T-cell (primary cell): Measurements from ENCODE around the gene ATG4C. TPM values are rescaled to one million over a fixed set of nuclear protein-coding genes. Genes with fewer than 3 reads are reported as not detected.
"Not testable (repeated sequence)": the region's sequence is repeated elsewhere in the genome, so short reads cannot be mapped to it uniquely, and the experiment has no call there.

ENCODE experiments used
- ATAC-seq, 4 experiments: fragments of 200-7000 bp in 3 of 4; fragments of 150-1000 bp in 1 of 4; cut with Tn5 transposase; replicated peaks in 1 of 4; 1 replicate in 3 of 4; 2 replicates in 1 of 4; pipeline ENCODE4 v1.10.0; 2021; ENCODE audit warnings: moderate library complexity in 3 of 4, mild to moderate bottlenecking in 2 of 4, moderate number of reproducible peaks in 1 of 4
- CTCF ChIA-PET, 2 donors: fragments of 300-600 bp; sonication (Branson Sonifier 250); formaldehyde crosslinking; loops; one replicate each; lab custom pipeline; 2022; ENCODE audit warnings: antibody characterized with exemption in 2 of 2; lab: Charles Lee
- POLR2A ChIA-PET, 2 donors: fragments of 300-600 bp; sonication (Branson Sonifier 250); formaldehyde crosslinking; loops; one replicate each; lab custom pipeline; 2022; ENCODE audit warnings: antibody characterized with exemption in 2 of 2; lab: Charles Lee
- DNase-seq, 35 experiments: peaks; one replicate each; pipeline versions ENCODE4 v3.0.0 to v3.0.0-alpha.2; 2013 to 2023
- H3K27ac ChIP-seq: one replicate; pipeline ENCODE4 v1.5.1; 2013; ENCODE audit warnings: low read length
- H3K27me3 ChIP-seq, 2 experiments: replicated peaks in 1 of 2; 1 replicate in 1 of 2; 2 replicates in 1 of 2; pipeline versions ENCODE4 v1.6.1 to v1.7.0; 2013; ENCODE audit warnings: low read length in 1 of 2, mixed read lengths in 1 of 2; ENCODE audit not compliant: control insufficient read depth in 2 of 2, insufficient read depth in 2 of 2; ENCODE audit errors: extremely low read depth in 1 of 2
- H3K36me3 ChIP-seq, 2 donors: 1 replicate in 1 of 2; 2 replicates in 1 of 2; pipeline versions ENCODE4 v1.6.1 to v1.7.0; 2013; ENCODE audit warnings: low read length in 1 of 2; ENCODE audit not compliant: control insufficient read depth in 2 of 2, insufficient read depth in 1 of 2; ENCODE audit errors: extremely low read depth in 1 of 2
- H3K4me1 ChIP-seq, 2 experiments: 1 replicate in 1 of 2; 2 replicates in 1 of 2; pipeline versions ENCODE4 v1.6.1 to v1.7.0; 2013; ENCODE audit warnings: low read length in 2 of 2, mixed read lengths in 1 of 2; ENCODE audit not compliant: insufficient read depth in 2 of 2, control insufficient read depth in 1 of 2; ENCODE audit errors: extremely low read depth in 1 of 2
- H3K4me3 ChIP-seq, 2 donors: 1 replicate in 1 of 2; 2 replicates in 1 of 2; pipeline versions ENCODE4 v1.5.1 to v1.7.0; 2013; ENCODE audit warnings: mild to moderate bottlenecking in 2 of 2, low read length in 1 of 2, moderate library complexity in 1 of 2; ENCODE audit not compliant: control insufficient read depth in 1 of 2; ENCODE audit errors: extremely low read depth in 1 of 2
- H3K9me3 ChIP-seq: 2 replicates; pipeline ENCODE4 v1.7.0; 2013
- H3K27ac Mint-ChIP-seq, 2 donors: one replicate each; pipeline ENCODE4 v1.8.0; 2020 to 2021; ENCODE audit warnings: mild to moderate bottlenecking in 2 of 2, mixed read lengths in 2 of 2
- H3K27me3 Mint-ChIP-seq, 2 donors: one replicate each; pipeline ENCODE4 v1.8.0; 2021 to 2022; ENCODE audit warnings: mixed read lengths in 2 of 2
- H3K36me3 Mint-ChIP-seq: one replicate; pipeline ENCODE4 v1.8.0; 2021; ENCODE audit warnings: mixed read lengths
- H3K4me1 Mint-ChIP-seq, 3 donors: one replicate each; pipeline ENCODE4 v1.8.0; 2020 to 2022; ENCODE audit warnings: mixed read lengths in 3 of 3, mild to moderate bottlenecking in 1 of 3
- H3K4me3 Mint-ChIP-seq, 3 donors: one replicate each; pipeline ENCODE4 v1.8.0; 2020 to 2022; ENCODE audit warnings: mild to moderate bottlenecking in 3 of 3, mixed read lengths in 3 of 3, moderate library complexity in 3 of 3
- H3K9me3 Mint-ChIP-seq, 3 donors: one replicate each; pipeline ENCODE4 v1.8.0; 2020 to 2022; ENCODE audit warnings: mixed read lengths in 3 of 3
- WGBS: methylation state at CpG from one replicate; pipeline ENCODE4 v1.1.5; 2013; ENCODE audit warnings: missing lambda C conversion rate; ENCODE audit not compliant: insufficient coverage; 5-methylcytosine and 5-hydroxymethylcytosine counted together
- total RNA-seq, 35 experiments: library from RNA in 6 of 35; stranded (reverse) in 6 of 35; fragments of 120-200 nt in 1 of 35; gene quantifications; one replicate each; pipeline versions ENCODE4 v1.2.1 to v1.2.4 and lab custom pipeline; 2013 to 2026

The ATG4C gene
- total RNA-seq, 5 donors from 2014 or later (not counting 1 experiment from before 2014, with no cell fraction given) = 6.4 to 11.8 (median 10.4) TPM

GRCh38 chr1:62761223-62761870, 22.6 kb upstream of the ATG4C start:
- CTCF ChIA-PET, H3K4me1 ChIP-seq, H3K4me1 Mint-ChIP-seq, H3K27ac ChIP-seq, H3K27ac Mint-ChIP-seq, DNase-seq, H3K27me3 ChIP-seq, H3K9me3 ChIP-seq, H3K36me3 Mint-ChIP-seq, H3K36me3 ChIP-seq, H3K4me3 Mint-ChIP-seq, POLR2A ChIA-PET, H3K9me3 Mint-ChIP-seq, H3K4me3 ChIP-seq, H3K27me3 Mint-ChIP-seq, ATAC-seq: not testable (repeated sequence)
- 96% methylated on average over 27 of the region's 30 CpGs for WGBS

DNA sequence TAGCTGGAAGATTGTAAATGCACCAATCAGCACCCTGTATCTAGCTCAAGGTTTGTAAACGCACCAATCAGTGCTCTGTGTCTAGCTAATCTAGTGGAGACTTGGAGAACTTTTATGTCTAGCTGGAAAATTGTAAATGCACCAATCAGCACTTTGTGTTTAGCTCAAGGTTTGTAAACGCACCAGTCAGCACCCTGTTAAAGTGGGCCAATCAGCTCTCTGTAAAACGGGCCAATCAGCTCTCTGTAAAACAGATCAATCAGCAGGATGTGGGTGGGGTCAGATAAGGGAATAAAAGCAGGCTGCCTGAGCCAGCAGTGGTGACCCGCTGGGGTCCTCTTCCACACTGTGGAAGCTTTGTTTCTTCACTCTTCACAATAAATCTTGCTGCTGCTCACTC, 21.9 kb upstream of the ATG4C start:
- H3K27me3 Mint-ChIP-seq, H3K27me3 ChIP-seq, CTCF ChIA-PET, ATAC-seq, POLR2A ChIA-PET, H3K27ac Mint-ChIP-seq, H3K9me3 Mint-ChIP-seq, H3K4me3 ChIP-seq, DNase-seq, H3K36me3 Mint-ChIP-seq, H3K9me3 ChIP-seq, H3K27ac ChIP-seq, H3K4me3 Mint-ChIP-seq, H3K4me1 Mint-ChIP-seq, H3K4me1 ChIP-seq, H3K36me3 ChIP-seq: not testable (repeated sequence)
- WGBS = 83% methylated on average over 1 of the region's 4 CpGs

DNA sequence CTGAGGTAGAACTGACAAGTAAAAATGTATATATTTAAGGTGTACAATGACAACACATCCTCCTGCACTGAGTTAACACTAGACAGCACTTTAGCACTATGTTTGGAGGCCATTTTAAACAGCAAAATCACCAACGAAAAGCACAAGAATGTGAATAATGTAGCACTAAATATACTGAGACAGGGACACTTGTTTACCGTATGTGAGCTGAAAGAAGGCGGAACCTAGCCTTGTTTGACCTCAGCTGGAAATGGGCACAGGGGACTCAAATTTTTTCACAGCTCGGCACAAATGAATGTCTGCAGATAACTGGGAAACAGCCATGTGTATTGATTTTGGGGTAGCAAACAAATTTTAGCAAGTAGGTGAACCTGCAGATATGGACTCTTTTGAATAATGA, 18.0 kb upstream of the ATG4C start:
- WGBS = no CpG with 5 or more reads among the region's 4 CpGs
- ChIA-PET CTCF (no interaction called here), POLR2A (no interaction called here)
- DNase-seq = no peak
- no peak for ATAC-seq
- Histone ChIP-seq H3K4me3 (no peak overlapping the region), H3K9me3 (no peaks in the 10 kb centered on the region), H3K4me1 (no peaks in the 10 kb centered on the region), H3K36me3 (no peaks in the 10 kb centered on the region), H3K27me3 (peaks cover 0 to 3% of the 10 kb centered on the region in 2 experiments), H3K27ac (no peak overlapping the region)
- no peaks in the 10 kb centered on the region for H3K36me3 Mint-ChIP-seq
- H3K9me3 Mint-ChIP-seq = peaks cover 0 to 6% (median 0%) of the 10 kb centered on the region in 3 donors
- peaks cover 2 to 15% of the 10 kb centered on the region in 2 donors for H3K27me3 Mint-ChIP-seq
- no peak overlapping the region for H3K4me3 Mint-ChIP-seq
- H3K27ac Mint-ChIP-seq = no peak overlapping the region
- H3K4me1 Mint-ChIP-seq = no peaks in the 10 kb centered on the region

DNA sequence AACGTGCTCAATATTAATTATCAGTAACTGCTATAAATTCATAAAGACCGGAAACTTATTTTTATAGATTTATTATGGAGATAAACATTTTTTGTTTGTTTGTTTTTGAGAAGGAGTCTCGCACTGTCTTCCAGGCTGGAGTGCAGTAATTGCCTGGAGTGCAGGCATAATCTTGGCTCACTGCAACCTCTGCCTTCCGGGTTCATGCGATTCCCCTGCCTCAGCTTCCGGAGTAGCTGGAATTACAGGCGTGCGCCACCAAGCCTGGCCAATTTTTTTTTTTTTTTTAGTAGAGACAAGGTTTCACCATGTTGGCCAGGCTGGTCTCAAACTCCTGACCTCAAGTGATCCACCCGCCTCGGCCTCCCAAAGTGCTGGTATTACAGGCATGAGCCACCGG, 15.4 kb upstream of the ATG4C start:
- H3K4me3 ChIP-seq, H3K36me3 ChIP-seq, H3K27ac ChIP-seq, H3K4me1 Mint-ChIP-seq, H3K27ac Mint-ChIP-seq, H3K27me3 ChIP-seq, H3K9me3 ChIP-seq, CTCF ChIA-PET, H3K36me3 Mint-ChIP-seq, DNase-seq, ATAC-seq, H3K4me1 ChIP-seq, H3K27me3 Mint-ChIP-seq, H3K4me3 Mint-ChIP-seq: not testable (repeated sequence)
- whole genome bisulfite sequencing = 91% methylated on average over 4 of the region's 11 CpGs
- POLR2A ChIA-PET = interaction anchor here in 1 of 2 donors (0.6 kb wide), 1 partner anchor 103 kb away, joined by 4 read pairs; no protein-coding TSS in a partner anchor
- peaks cover 7 to 22% (median 16%) of the 10 kb centered on the region in 3 donors for H3K9me3 Mint-ChIP-seq

DNA sequence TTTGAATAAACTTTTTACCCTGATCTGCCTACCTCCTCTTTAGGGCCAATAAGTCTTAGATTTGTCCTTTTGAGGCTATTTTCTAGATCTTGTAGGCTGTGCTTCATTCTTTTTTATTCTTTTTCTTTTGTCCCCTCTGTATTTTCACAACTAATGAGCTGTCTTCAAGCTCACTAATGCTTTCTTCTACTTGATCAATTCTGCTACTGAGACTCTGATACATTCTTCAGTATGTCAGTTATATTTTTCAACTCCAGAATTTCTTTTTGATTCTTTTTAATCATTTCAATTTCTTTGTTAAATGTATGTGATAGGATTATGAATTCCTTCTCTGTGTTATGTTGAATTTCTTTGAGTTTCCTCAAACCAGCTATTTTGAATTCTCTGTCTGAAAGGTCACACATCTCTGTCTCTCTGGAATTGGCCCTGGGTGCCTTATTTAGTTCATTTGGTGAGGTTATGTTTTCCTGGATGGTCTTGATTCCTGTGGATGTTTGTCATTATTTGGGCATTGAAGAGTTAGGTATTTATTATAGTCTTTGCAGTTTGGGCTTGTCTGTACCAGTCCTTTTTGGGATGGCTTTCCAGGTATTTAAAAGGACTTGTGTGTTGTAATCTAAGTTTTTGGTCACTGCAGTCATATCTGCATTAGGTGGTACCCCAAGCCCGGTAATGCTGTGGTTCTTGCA, 11.2 kb upstream of the ATG4C start:
- Mint-ChIP-seq H3K27ac (no peak overlapping the region), H3K27me3 (peaks cover 7 to 16% of the 10 kb centered on the region in 2 donors), H3K4me1 (no peaks in the 10 kb centered on the region), H3K4me3 (no peak overlapping the region), H3K9me3 (peaks cover 17 to 26% (median 23%) of the 10 kb centered on the region in 3 donors), H3K36me3 (no peaks in the 10 kb centered on the region)
- DNase-seq (no peak), ATAC-seq (no peak)
- Histone ChIP-seq H3K36me3 (no peaks in the 10 kb centered on the region), H3K4me1 (no peaks in the 10 kb centered on the region), H3K27me3 (peaks cover 0 to 3% of the 10 kb centered on the region in 2 experiments), H3K9me3 (peaks cover 2% of the 10 kb centered on the region), H3K4me3 (no peak overlapping the region), H3K27ac (no peak overlapping the region)
- ChIA-PET POLR2A (no interaction called here), CTCF (no interaction called here)
- no CpG with 5 or more reads among the region's 1 CpG for WGBS

DNA sequence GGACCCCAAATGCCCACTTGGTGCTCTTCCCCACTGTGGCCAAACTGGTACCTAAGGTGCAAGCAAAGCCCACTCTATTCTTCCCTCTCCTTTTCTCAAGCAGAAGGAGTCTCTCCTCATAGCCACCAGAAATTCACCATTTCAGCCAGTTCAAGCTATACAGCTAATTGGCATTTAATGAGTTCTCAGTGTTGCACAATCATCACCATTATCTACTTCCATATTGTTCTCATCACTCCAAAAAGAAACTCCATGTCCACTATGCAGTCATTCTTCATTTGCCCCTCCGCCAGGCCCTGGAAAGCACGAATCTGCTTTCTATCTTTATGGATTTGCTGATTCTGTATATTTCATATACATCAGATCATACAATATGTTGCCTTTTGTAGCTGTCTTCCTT, 9.9 kb upstream of the ATG4C start:
- Histone ChIP-seq H3K27me3 (peaks cover 0 to 3% of the 10 kb centered on the region in 2 experiments), H3K36me3 (no peaks in the 10 kb centered on the region), H3K4me1 (no peaks in the 10 kb centered on the region), H3K4me3 (no peak overlapping the region), H3K27ac (no peak overlapping the region), H3K9me3 (peaks cover 2% of the 10 kb centered on the region)
- ChIA-PET POLR2A (no interaction called here), CTCF (no interaction called here)
- Mint-ChIP-seq H3K9me3 (peaks cover 17 to 26% (median 23%) of the 10 kb centered on the region in 3 donors), H3K27me3 (peaks cover 10 to 22% of the 10 kb centered on the region in 2 donors), H3K27ac (no peak overlapping the region), H3K4me1 (no peaks in the 10 kb centered on the region), H3K36me3 (no peaks in the 10 kb centered on the region), H3K4me3 (no peak overlapping the region)
- ATAC-seq (no peak), DNase-seq (no peak)
- WGBS = no CpG with 5 or more reads among the region's 2 CpGs
